PFSK-1 (cell line): ENCODE data around the gene ZNF618.

Experiments used
- FOXP2 ChIP-seq: optimal IDR thresholded peaks from 2 replicates; pipeline ENCODE3; 2011; ENCODE audit warnings: borderline replicate concordance, control low read depth, inconsistent platforms; ENCODE audit not compliant: insufficient read depth; ENCODE audit errors: extremely low read length, extremely low read depth
- POLR2AphosphoS5 ChIP-seq: IDR thresholded peaks from 2 replicates; pipeline ENCODE4 v1.6.1; 2012; ENCODE audit warnings: low read depth, mild to moderate bottlenecking, control low read depth, low read length, moderate library complexity
- SIN3A ChIP-seq: IDR thresholded peaks from 2 replicates; pipeline ENCODE4 v1.6.1; 2012; ENCODE audit warnings: mild to moderate bottlenecking, low read length, moderate library complexity, borderline replicate concordance; ENCODE audit not compliant: insufficient read depth
- TAF1 ChIP-seq: IDR thresholded peaks from 2 replicates; pipeline ENCODE4 v1.6.1; 2012; ENCODE audit warnings: low read length, control low read depth, borderline replicate concordance; ENCODE audit not compliant: insufficient read depth
- TF ChIP-seq, protein P1 (sequence below), 2 experiments: IDR thresholded peaks; 2 replicates each; pipeline versions ENCODE4 v1.6.1 to v1.8.0; 2011 to 2012; ENCODE audit warnings: low read depth in 2 of 2, low read length in 2 of 2, control low read depth in 1 of 2, inconsistent platforms in 1 of 2, mild to moderate bottlenecking in 1 of 2, moderate library complexity in 1 of 2; ENCODE audit not compliant: insufficient read depth in 1 of 2

ZNF618 gene

DNA sequence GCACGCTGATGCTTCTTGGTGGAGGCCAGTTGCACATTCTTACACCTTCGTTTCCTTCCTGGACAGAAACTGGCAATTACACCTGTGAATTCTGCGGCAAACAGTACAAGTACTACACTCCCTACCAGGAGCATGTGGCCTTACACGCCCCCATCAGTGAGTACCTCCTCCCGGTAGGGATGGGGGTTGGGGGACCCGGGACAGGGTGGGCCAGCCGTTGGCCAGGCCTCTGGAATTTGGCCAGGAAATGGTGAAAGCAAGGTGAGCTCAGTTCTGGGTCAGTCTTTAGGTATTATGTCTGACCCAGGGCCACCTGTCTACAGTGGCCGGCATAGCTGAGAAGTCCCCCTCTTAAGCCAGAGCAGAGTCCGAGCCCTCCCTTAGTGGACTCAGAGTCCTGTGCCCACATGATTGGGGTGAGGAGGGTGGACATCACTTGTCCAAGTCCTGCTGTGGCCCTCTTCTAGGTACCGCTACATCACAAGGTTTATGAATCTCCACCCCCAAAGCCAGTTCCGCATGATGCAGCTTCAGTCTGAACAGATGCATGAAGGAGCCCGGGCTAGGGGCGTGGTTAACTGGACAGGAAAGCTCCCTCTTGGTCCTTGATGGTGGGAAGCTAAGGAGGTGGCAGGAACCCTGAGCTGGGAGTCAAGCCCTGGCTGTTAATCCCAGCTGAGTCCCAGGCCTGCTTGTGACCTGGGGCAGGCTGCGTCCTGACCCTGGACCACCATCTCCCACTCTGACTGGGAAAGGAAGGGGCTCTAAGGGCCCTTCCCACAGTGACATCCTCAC, 140.7 kb downstream of the ZNF618 start:
- TF ChIP-seq FOXP2 (no peak), POLR2AphosphoS5 (no peak), SIN3A (no peak), TAF1 (no peak)
- TF ChIP-seq, protein P1, sequence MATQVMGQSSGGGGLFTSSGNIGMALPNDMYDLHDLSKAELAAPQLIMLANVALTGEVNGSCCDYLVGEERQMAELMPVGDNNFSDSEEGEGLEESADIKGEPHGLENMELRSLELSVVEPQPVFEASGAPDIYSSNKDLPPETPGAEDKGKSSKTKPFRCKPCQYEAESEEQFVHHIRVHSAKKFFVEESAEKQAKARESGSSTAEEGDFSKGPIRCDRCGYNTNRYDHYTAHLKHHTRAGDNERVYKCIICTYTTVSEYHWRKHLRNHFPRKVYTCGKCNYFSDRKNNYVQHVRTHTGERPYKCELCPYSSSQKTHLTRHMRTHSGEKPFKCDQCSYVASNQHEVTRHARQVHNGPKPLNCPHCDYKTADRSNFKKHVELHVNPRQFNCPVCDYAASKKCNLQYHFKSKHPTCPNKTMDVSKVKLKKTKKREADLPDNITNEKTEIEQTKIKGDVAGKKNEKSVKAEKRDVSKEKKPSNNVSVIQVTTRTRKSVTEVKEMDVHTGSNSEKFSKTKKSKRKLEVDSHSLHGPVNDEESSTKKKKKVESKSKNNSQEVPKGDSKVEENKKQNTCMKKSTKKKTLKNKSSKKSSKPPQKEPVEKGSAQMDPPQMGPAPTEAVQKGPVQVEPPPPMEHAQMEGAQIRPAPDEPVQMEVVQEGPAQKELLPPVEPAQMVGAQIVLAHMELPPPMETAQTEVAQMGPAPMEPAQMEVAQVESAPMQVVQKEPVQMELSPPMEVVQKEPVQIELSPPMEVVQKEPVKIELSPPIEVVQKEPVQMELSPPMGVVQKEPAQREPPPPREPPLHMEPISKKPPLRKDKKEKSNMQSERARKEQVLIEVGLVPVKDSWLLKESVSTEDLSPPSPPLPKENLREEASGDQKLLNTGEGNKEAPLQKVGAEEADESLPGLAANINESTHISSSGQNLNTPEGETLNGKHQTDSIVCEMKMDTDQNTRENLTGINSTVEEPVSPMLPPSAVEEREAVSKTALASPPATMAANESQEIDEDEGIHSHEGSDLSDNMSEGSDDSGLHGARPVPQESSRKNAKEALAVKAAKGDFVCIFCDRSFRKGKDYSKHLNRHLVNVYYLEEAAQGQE (IDR thresholded peaks at IDR 0.05; ENCODE audit: insufficient read depth in 1 of 2, low read depth in 2 of 2, low read length in 2 of 2), result no peak

DNA sequence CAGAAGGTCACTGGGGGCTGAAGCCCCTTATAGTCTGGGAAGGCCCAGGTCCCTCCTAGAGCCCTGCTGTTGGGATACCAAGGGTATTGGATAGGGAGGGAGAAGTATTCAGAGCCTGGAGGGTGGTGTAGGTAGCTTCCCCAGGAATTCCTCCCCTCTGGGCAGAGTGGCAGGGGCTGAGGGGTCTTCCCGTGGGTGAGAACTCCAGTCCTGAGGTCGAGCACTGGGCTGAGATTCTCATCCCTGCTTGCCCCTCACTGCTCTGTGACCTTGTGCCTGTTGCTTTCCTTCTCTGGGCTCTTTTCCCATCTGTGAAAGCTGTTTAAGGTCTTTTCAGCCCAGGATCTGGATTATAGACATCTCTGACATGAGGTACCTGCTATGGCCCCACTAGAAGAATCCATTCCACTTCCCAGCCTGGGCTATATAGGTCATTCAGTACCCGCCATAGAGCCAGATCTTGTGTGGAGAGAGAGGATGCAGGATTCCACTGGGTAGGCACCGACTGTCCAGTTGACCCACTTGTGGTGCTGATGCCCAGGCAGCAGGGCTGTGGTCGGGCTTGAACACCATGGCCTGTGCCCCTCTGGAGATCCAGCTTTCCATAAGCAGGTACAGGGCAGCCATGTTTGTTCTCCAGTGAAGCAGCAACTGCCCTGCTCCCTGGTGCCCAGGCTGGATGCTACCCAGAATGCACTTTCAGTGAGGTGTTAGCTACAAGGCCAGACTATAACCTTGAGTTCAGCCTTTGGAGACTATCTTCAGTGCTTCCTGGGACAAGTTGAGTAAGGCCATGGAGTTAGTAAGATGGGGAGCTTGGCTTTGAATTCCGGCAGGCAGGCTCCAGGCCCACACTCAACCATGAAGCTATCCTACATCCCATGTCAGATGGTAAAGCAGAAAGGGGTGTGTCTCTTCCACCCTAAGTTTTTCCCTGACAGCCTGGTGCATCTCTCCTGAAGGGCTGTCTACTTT, 141.9 kb downstream of the ZNF618 start:
- TF ChIP-seq, protein P1 (IDR thresholded peaks at IDR 0.05; ENCODE audit: insufficient read depth in 1 of 2, low read depth in 2 of 2, low read length in 2 of 2), result no peak
- no peak for TF ChIP-seq POLR2AphosphoS5
- TF ChIP-seq TAF1, result no peak
- TF ChIP-seq SIN3A, result no peak
- TF ChIP-seq FOXP2, result no peak

DNA sequence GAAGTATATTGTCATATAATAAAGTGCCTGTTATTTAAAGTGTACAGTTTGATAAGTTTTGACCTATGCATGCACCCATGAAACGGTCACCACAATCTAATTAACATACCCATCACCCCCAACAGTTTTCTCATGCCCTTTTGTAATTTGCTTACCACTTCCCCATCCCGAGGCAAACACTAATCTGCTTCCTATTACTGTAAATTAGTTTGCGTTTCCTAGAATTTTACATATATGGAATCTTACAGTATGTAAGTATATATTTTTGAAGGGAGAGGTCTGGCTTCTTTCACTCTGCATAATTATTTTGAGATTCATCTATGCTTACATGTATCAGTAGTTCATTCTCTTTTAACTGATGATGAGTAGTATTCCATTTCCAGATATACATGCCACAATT, 145.5 kb downstream of the ZNF618 start:
- no peak for TF ChIP-seq SIN3A
- TF ChIP-seq, protein P1 (IDR thresholded peaks at IDR 0.05; ENCODE audit: insufficient read depth in 1 of 2, low read depth in 2 of 2, low read length in 2 of 2), result no peak
- TF ChIP-seq TAF1, result no peak
- no peak for TF ChIP-seq POLR2AphosphoS5
- no peak for TF ChIP-seq FOXP2

DNA sequence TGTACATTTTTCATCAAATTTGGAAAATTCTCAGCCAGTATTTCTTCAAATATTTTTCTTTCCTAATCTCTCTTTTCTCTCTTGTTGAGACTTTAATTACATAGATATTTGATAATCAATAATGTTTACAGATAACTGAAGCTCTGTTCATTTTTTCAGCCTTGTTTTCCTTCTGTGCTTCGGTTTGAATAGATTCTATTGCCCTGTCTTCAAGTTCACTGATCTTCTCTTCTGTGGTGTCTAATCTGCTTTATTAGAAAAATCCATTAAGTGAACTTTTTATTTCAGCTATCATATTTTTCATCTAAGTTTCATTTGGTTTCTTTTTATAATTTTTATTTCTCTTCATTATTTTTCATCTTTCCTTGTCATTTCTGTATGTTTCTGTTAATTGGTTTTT, 147.9 kb downstream of the ZNF618 start:
- TF ChIP-seq POLR2AphosphoS5, result no peak
- no peak for TF ChIP-seq SIN3A
- TF ChIP-seq TAF1, result no peak
- TF ChIP-seq FOXP2, result no peak
- TF ChIP-seq, protein P1 (IDR thresholded peaks at IDR 0.05; ENCODE audit: insufficient read depth in 1 of 2, low read depth in 2 of 2, low read length in 2 of 2), result no peak
